HepG2 (cell line): Measurements from ENCODE around the gene IFRD1. TPM values are rescaled to one million over a fixed set of nuclear protein-coding genes. Genes with fewer than 3 reads are reported as not detected.

ENCODE experiments used
- AHR ChIP-seq: IDR thresholded peaks from 2 replicates; pipeline ENCODE4 v1.6.1; 2018; ENCODE audit warnings: missing genetic modification reagents, missing compliant biosample characterization
- ATF7 ChIP-seq, 2 experiments: fragments of 450-650 bp in 1 of 2; sonication (generic) in 1 of 2; formaldehyde crosslinking in 1 of 2; IDR thresholded peaks; 2 replicates each; pipeline versions ENCODE4 v1.4.0 to v1.6.1; 2016 to 2020; ENCODE audit warnings: antibody characterized with exemption in 1 of 2, mild to moderate bottlenecking in 1 of 2, missing genetic modification reagents in 1 of 2
- FOSL2 ChIP-seq: sonication (generic); formaldehyde crosslinking; IDR thresholded peaks from 2 replicates; pipeline ENCODE4 v1.4.0; 2020; ENCODE audit warnings: missing genetic modification reagents
- HNF4G ChIP-seq, 2 experiments: sonication (generic) in 1 of 2; formaldehyde crosslinking in 1 of 2; IDR thresholded peaks; 2 replicates each; pipeline versions ENCODE4 v1.4.0 to v1.6.1; 2011 to 2020; ENCODE audit warnings: borderline replicate concordance in 2 of 2, low read depth in 2 of 2, mild to moderate bottlenecking in 2 of 2, low read length in 1 of 2, missing genetic modification reagents in 1 of 2, moderate library complexity in 1 of 2
- MAZ ChIP-seq, 2 experiments: sonication (generic) in 1 of 2; formaldehyde crosslinking in 1 of 2; IDR thresholded peaks; 2 replicates each; pipeline versions ENCODE4 v1.5.0 to v1.6.1; 2012 to 2020; ENCODE audit warnings: low read depth in 2 of 2, mild to moderate bottlenecking in 2 of 2, borderline replicate concordance in 1 of 2, improper control_type of control experiment in 1 of 2, low read length in 1 of 2, missing genetic modification reagents in 1 of 2, moderate library complexity in 1 of 2
- MED13 ChIP-seq: sonication (generic); formaldehyde crosslinking; IDR thresholded peaks from 2 replicates; pipeline ENCODE4 v1.5.0; 2020; ENCODE audit warnings: missing genetic modification reagents
- POLR2AphosphoS2 ChIP-seq: IDR thresholded peaks from 2 replicates; pipeline ENCODE4 v1.6.1; 2011; ENCODE audit warnings: low read depth, low read length, improper control_type of control experiment
- RBAK ChIP-seq: sonication (generic); formaldehyde crosslinking; IDR thresholded peaks from 2 replicates; pipeline ENCODE4 v1.5.1; 2020; ENCODE audit warnings: mild to moderate bottlenecking, missing genetic modification reagents
- SAFB2 ChIP-seq: sonication (generic); formaldehyde crosslinking; IDR thresholded peaks from 2 replicates; pipeline ENCODE4 v1.5.1; 2020; ENCODE audit warnings: missing genetic modification reagents, low read depth, mild to moderate bottlenecking, borderline replicate concordance
- TBP ChIP-seq: sonication (generic); formaldehyde crosslinking; IDR thresholded peaks from 2 replicates; pipeline ENCODE4 v1.5.0; 2020; ENCODE audit warnings: missing genetic modification reagents
- ZEB1 ChIP-seq: IDR thresholded peaks from 2 replicates; pipeline ENCODE4 v1.6.1; 2012; ENCODE audit warnings: mild to moderate bottlenecking, low read depth, inconsistent platforms; ENCODE audit not compliant: insufficient replicate concordance
- ZNF225 ChIP-seq: sonication (generic); formaldehyde crosslinking; IDR thresholded peaks from 2 replicates; pipeline ENCODE4 v1.4.0; 2020; ENCODE audit warnings: mild to moderate bottlenecking, missing genetic modification reagents
- ZNF350 ChIP-seq: sonication (generic); formaldehyde crosslinking; IDR thresholded peaks from 2 replicates; pipeline ENCODE4 v1.4.0; 2020; ENCODE audit warnings: mild to moderate bottlenecking, low read depth, missing genetic modification reagents, borderline replicate concordance
- ZNF431 ChIP-seq: sonication (generic); formaldehyde crosslinking; IDR thresholded peaks from 2 replicates; pipeline ENCODE4 v1.9.0; 2022; ENCODE audit warnings: missing genetic modification reagents, low read depth, mild to moderate bottlenecking, borderline replicate concordance
- polyA plus RNA-seq, 8 experiments: library from polyadenylated mRNA; depleted of rRNA in 3 of 8; stranded (reverse) in 7 of 8; unstranded in 1 of 8; fragments of >200 nt; fragmentation: Illumina TruSeq in 4 of 8; extraction: Trizol in 4 of 8; gene quantifications; 2 replicates each; pipeline versions ENCODE4 v1.2.1 to v1.2.3, GENCODE V29; 2011 to 2016; ENCODE audit warnings: low read depth in 4 of 8, missing spikeins in 1 of 8, mixed read lengths in 1 of 8; ENCODE audit not compliant: insufficient read depth in 1 of 8
- total RNA-seq, 5 experiments: library from RNA; depleted of rRNA; stranded (reverse); fragments of >200 nt; fragmentation: Illumina TruSeq; extraction: Trizol; gene quantifications; 2 replicates each; pipeline ENCODE4 v1.2.3, GENCODE V29; 2016; ENCODE audit warnings: low read depth in 1 of 5
- TF ChIP-seq, protein P1 (sequence below): sonication (generic); formaldehyde crosslinking; IDR thresholded peaks from 2 replicates; pipeline ENCODE4; 2020; ENCODE audit warnings: missing genetic modification reagents, mild to moderate bottlenecking, borderline replicate concordance
- TF ChIP-seq, protein P2 (sequence below): sonication (generic); formaldehyde crosslinking; IDR thresholded peaks from 2 replicates; pipeline ENCODE4 v1.4.0; 2020; ENCODE audit warnings: mild to moderate bottlenecking, low read depth, missing genetic modification reagents
- TF ChIP-seq, protein P3 (sequence below): sonication (generic); formaldehyde crosslinking; IDR thresholded peaks from 2 replicates; pipeline ENCODE4 v1.4.0; 2020; ENCODE audit warnings: missing genetic modification reagents
- TF ChIP-seq, protein P4 (sequence below): sonication (generic); formaldehyde crosslinking; IDR thresholded peaks from 2 replicates; pipeline ENCODE4 v1.8.0; 2022; ENCODE audit warnings: mild to moderate bottlenecking, missing genetic modification reagents; ENCODE audit not compliant: insufficient replicate concordance

IFRD1 gene
- total and polyA plus RNA-seq, 2 of the 13 experiments (the other 11 are each of a cell fraction or from before 2014, with no cell fraction given) = 50.9 to 55.5 TPM

DNA sequence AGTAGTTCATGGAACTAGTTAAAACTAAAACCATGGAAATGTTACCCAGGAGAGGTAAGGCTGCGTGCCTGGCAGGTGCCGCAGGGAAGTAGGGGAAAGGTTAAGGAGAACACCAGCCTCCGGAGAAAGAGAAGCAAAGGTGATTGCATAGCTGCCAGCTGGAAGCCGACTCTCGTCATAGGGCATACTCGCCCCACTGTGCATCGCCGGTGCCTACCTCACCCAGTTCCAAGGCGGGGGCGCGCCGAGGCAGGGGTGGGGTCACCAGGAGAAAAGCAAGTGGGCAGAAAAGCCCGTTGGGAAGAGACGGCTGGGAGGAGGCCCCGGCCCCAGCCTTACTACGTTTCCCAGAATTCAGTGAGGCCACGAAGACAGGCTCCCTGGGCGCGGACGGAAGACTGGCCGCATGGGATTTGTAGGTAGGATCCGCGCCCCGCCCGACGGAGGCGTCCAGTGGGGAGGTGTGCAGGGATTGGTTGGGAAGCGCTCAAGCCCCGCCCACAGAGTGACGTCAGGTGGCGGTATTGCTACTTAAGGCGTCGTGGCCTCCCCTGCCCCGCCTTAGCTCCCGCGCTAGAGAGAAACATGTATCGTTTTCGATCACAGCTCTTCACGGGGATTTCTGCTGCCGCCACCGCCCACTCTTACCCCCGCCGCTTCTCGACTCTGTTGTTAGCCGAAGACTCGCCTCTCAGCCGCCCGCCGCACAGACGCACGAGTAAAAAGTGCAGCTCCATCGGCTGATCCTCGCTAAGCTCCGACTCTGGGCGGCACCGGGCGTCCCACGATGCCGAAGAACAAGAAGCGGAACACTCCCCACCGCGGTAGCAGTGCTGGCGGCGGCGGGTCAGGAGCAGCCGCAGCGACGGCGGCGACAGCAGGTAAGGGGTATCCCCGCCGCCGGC, at the start of gene IFRD1 (continued):
- TF ChIP-seq TBP (CRISPR knock-in tag) (0 out of 2 replicates have a peak, but pooled peaks have one; percentile 52), ZNF431 (CRISPR knock-in tag) (0 out of 2 replicates have a peak, but pooled peaks have one; percentile 9), FOSL2 (CRISPR knock-in tag) (peak; percentile 9; the same call in 1 of the 2 replicates), HNF4G (IDR thresholded peaks at IDR 0.05; ENCODE audit: borderline replicate concordance, low read depth, low read length) (no peak), HNF4G (CRISPR knock-in tag; IDR thresholded peaks at IDR 0.05; ENCODE audit: borderline replicate concordance, low read depth) (0 out of 2 replicates have a peak, but pooled peaks have one; percentile 62), RBAK (CRISPR knock-in tag) (peak; percentile 42; the same call in 1 of the 2 replicates), AHR (CRISPR knock-in tag) (peak; percentile 17; the same call in 1 of the 2 replicates), ZNF350 (CRISPR knock-in tag) (peak; percentile 51; the same call in 1 of the 2 replicates), ZEB1 (peak; percentile 37), POLR2AphosphoS2 (peak; percentile 97), ATF7 (IDR thresholded peaks at IDR 0.05) (peak; percentile 71; the same call in 1 of the 2 replicates), ATF7 (CRISPR knock-in tag; IDR thresholded peaks at IDR 0.05) (no peak), SAFB2 (0 out of 2 replicates have a peak, but pooled peaks have one; percentile 14), MED13 (no peak; the same call in 1 of the 2 replicates), ZNF225 (peak; percentile 8; the same call in 1 of the 2 replicates), MAZ (IDR thresholded peaks at IDR 0.05; ENCODE audit: borderline replicate concordance, low read depth, low read length) (peak; percentile 89), MAZ (CRISPR knock-in tag; IDR thresholded peaks at IDR 0.05; ENCODE audit: low read depth) (peak; percentile 53)
- TF ChIP-seq, protein P1, sequence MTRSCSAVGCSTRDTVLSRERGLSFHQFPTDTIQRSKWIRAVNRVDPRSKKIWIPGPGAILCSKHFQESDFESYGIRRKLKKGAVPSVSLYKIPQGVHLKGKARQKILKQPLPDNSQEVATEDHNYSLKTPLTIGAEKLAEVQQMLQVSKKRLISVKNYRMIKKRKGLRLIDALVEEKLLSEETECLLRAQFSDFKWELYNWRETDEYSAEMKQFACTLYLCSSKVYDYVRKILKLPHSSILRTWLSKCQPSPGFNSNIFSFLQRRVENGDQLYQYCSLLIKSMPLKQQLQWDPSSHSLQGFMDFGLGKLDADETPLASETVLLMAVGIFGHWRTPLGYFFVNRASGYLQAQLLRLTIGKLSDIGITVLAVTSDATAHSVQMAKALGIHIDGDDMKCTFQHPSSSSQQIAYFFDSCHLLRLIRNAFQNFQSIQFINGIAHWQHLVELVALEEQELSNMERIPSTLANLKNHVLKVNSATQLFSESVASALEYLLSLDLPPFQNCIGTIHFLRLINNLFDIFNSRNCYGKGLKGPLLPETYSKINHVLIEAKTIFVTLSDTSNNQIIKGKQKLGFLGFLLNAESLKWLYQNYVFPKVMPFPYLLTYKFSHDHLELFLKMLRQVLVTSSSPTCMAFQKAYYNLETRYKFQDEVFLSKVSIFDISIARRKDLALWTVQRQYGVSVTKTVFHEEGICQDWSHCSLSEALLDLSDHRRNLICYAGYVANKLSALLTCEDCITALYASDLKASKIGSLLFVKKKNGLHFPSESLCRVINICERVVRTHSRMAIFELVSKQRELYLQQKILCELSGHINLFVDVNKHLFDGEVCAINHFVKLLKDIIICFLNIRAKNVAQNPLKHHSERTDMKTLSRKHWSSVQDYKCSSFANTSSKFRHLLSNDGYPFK (CRISPR knock-in tag) = peak; percentile 76
- TF ChIP-seq, protein P2, sequence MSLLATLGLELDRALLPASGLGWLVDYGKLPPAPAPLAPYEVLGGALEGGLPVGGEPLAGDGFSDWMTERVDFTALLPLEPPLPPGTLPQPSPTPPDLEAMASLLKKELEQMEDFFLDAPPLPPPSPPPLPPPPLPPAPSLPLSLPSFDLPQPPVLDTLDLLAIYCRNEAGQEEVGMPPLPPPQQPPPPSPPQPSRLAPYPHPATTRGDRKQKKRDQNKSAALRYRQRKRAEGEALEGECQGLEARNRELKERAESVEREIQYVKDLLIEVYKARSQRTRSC = no peak
- TF ChIP-seq, protein P3, sequence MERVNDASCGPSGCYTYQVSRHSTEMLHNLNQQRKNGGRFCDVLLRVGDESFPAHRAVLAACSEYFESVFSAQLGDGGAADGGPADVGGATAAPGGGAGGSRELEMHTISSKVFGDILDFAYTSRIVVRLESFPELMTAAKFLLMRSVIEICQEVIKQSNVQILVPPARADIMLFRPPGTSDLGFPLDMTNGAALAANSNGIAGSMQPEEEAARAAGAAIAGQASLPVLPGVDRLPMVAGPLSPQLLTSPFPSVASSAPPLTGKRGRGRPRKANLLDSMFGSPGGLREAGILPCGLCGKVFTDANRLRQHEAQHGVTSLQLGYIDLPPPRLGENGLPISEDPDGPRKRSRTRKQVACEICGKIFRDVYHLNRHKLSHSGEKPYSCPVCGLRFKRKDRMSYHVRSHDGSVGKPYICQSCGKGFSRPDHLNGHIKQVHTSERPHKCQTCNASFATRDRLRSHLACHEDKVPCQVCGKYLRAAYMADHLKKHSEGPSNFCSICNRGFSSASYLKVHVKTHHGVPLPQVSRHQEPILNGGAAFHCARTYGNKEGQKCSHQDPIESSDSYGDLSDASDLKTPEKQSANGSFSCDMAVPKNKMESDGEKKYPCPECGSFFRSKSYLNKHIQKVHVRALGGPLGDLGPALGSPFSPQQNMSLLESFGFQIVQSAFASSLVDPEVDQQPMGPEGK (CRISPR knock-in tag) = peak; percentile 70; the same call in 1 of the 2 replicates
- TF ChIP-seq, protein P4, sequence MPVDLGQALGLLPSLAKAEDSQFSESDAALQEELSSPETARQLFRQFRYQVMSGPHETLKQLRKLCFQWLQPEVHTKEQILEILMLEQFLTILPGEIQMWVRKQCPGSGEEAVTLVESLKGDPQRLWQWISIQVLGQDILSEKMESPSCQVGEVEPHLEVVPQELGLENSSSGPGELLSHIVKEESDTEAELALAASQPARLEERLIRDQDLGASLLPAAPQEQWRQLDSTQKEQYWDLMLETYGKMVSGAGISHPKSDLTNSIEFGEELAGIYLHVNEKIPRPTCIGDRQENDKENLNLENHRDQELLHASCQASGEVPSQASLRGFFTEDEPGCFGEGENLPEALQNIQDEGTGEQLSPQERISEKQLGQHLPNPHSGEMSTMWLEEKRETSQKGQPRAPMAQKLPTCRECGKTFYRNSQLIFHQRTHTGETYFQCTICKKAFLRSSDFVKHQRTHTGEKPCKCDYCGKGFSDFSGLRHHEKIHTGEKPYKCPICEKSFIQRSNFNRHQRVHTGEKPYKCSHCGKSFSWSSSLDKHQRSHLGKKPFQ = peak; percentile 51
